ENCODE data around the gene LSS. TPM values are rescaled to one million over a fixed set of nuclear protein-coding genes. Genes with fewer than 3 reads are reported as not detected.
A peak's percentile ranks its signal among the peaks of the same experiment; 100 is the strongest.

LSS gene
- total RNA-seq, 4 donors from 2014 or later, result 60.8 to 165 (median 81.7) TPM

DNA sequence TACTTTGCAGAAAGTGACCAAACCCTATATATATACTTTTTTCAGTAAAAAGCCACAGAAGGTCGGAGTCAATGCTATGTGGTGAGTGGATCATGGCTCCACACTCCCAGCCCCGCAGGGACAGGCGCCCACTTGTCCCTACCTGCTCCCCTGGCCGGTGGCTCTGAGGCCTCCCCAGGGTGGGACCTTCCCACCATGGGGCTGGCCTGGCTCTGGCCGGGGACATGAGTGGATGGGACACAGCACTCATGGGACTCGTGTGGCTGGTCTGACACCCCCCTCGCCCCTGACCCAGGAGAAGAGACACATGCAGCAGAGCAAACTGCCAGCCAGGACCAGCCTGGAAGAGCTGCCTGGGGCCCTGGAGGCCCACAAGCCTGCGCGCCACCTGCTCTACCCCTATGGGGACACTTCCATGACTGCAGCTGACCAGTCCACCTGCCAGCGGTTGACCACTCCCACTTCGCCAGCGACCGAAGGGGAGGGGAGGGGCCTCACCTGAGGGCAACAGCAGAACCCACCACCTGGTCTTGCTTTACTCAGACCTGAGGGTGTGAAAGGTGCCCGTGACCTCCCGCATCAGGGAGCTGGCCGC is 46.5 kb downstream of the LSS start:
- 87 to 89% methylated on average over 14 to 15 of the region's 16 CpGs for WGBS, 2 donors
- intact Hi-C loops (cut with DNase I; ENCODE audit: low total_unique reads), result no loop called here
- TF ChIP-seq, protein P1, sequence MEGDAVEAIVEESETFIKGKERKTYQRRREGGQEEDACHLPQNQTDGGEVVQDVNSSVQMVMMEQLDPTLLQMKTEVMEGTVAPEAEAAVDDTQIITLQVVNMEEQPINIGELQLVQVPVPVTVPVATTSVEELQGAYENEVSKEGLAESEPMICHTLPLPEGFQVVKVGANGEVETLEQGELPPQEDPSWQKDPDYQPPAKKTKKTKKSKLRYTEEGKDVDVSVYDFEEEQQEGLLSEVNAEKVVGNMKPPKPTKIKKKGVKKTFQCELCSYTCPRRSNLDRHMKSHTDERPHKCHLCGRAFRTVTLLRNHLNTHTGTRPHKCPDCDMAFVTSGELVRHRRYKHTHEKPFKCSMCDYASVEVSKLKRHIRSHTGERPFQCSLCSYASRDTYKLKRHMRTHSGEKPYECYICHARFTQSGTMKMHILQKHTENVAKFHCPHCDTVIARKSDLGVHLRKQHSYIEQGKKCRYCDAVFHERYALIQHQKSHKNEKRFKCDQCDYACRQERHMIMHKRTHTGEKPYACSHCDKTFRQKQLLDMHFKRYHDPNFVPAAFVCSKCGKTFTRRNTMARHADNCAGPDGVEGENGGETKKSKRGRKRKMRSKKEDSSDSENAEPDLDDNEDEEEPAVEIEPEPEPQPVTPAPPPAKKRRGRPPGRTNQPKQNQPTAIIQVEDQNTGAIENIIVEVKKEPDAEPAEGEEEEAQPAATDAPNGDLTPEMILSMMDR (IDR thresholded peaks at IDR 0.05), result no peak
- TF ChIP-seq POLR2A (IDR thresholded peaks at IDR 0.05), result no peak
- peak in 1 of 2 donors; percentile 86 for DNase-seq (ENCODE audit: low spot score in 2 of 2)
- H3K4me3 ChIP-seq (ENCODE audit: low read depth, poor library complexity, severe bottlenecking), result no peak overlapping the region

DNA sequence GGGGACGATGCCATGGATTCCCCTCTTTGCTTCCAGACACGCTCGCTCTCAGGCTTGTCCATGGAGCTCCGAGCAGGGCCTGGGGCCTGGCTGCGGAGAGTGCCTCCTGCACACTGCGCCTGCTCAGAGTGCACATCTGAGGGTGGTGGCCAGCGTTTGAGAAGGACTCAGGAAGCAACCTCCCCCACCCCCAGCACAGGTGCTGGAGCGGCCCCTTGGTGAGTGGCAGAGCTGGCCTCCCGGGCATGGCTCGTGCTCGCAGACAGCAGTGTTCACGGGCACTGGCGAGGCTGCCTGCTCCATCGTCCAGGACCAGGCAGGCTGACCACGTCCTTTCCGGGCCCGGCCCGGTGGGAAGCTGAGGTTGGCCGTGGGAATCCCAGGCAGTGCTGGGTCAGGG is 47.1 kb downstream of the LSS start:
- TF ChIP-seq POLR2A (IDR thresholded peaks at IDR 0.05), result no peak
- TF ChIP-seq, protein P1 (IDR thresholded peaks at IDR 0.05), result no peak
- DNase-seq (ENCODE audit: low spot score in 2 of 2), result peak in 1 of 2 donors; percentile 80
- WGBS, 2 donors, result 87% methylated on average over 3 to 19 of the region's 19 CpGs
- intact Hi-C loops (cut with DNase I; ENCODE audit: low total_unique reads), result no loop called here
- H3K4me3 ChIP-seq (ENCODE audit: low read depth, poor library complexity, severe bottlenecking), result no peak overlapping the region

DNA sequence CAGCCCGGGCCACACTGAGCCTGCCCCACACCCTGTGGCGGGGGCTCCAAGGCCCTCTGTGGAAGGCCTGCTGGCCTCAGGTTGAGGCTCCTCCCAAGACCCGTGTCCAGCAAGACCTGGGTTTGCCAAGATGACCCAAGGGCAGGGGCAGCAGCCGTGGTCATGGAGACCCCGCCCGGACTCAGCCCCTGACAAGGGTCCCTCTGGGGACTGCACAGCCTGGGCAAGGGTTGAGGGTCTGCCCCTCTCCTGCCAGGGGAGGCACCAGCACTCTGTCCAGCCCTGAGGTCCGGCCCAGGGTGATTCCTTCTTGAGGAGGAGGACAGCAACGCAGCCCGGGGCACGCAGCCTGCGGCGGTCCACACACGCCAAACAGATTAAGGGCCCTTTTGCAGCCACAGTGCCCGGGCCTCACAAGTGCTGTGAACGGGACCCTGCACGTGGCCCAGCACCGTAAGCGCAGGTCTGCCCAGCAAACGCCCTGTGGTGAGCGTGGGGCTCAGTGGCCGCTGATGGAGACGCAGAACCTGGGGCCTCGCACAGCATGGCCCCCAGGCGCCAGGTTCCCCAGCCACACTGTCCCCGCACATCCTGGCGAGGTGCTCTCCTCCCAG is 47.7 kb downstream of the LSS start:
- intact Hi-C loops (cut with DNase I; ENCODE audit: low total_unique reads), result no loop called here
- WGBS, 2 donors, result 90 to 91% methylated on average over 8 to 25 of the region's 26 CpGs
- DNase-seq (ENCODE audit: low spot score in 2 of 2), result peak in 1 of 2 donors; percentile 81
- TF ChIP-seq, protein P1 (IDR thresholded peaks at IDR 0.05), result no peak
- TF ChIP-seq POLR2A (IDR thresholded peaks at IDR 0.05), result no peak
- no peak overlapping the region for H3K4me3 ChIP-seq (ENCODE audit: low read depth, poor library complexity, severe bottlenecking)

DNA sequence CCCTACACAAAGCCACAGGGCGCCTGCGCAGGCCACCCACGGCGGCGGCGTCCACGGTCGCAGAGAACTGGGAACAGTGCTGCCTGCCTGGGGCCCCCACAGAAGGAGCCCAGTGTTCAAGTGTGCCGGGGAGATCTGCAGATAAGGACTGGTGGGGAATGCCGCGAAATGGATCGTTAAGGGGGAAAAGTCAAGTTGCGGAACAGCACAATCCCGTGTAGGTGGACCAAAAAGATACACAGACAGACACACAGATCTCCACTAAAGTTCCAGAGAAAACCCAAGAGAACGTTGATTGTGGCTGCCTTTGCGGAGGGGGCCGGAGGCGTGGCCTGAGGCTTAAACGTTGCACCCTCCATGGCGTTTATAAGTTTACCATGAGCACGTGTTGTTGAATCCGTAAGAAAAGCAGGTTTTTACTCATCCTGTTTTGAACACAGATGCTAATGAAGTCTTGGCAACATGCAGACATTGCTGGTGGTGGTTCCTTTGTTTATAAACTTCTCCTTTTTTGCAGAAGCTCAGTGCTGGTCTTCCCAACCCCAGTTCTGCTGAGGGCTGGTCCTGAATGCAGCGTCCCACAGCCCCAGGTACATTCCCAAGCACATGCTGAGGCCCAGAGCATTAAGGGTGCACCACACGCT is 48.4 kb downstream of the LSS start:
- intact Hi-C loops (cut with DNase I; ENCODE audit: low total_unique reads), result no loop called here
- 67 to 78% methylated on average over 22 to 23 of the region's 24 CpGs for WGBS, 2 donors
- DNase-seq (ENCODE audit: low spot score in 2 of 2), result no peak

DNA sequence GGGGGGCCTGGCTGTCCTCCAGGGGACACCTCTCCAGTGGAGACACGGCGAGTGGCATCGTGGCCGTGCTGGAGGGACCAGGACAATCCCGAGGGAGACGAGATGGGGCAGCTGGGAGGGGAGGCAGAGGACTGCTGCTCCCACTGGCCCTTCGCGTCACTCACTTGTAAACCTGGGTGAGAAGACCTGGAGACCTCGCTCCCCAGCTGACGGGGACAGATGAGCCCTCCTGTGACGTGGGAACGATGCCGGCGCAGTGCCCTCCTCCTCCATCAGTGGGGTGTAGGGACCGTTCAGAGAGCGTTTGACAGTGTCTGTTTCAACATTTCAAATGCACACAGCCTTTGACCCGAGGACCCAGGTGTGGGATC is 48.9 kb downstream of the LSS start:
- peak in 1 of 2 donors; percentile 77 for DNase-seq (ENCODE audit: low spot score in 2 of 2)
- WGBS, 2 donors, result 83 to 89% methylated on average over 17 of the region's 17 CpGs
- TF ChIP-seq, protein P1 (IDR thresholded peaks at IDR 0.05), result no peak
- no peak for TF ChIP-seq POLR2A (IDR thresholded peaks at IDR 0.05)
- no peak overlapping the region for H3K4me3 ChIP-seq (ENCODE audit: low read depth, poor library complexity, severe bottlenecking)
- intact Hi-C loops (cut with DNase I; ENCODE audit: low total_unique reads), result no loop called here

More for the DNA sequence above, 48.4 kb downstream of the LSS start:
- H3K4me3 ChIP-seq (ENCODE audit: low read depth, poor library complexity, severe bottlenecking), result no peak overlapping the region
- TF ChIP-seq, protein P1 (IDR thresholded peaks at IDR 0.05), result no peak
- TF ChIP-seq POLR2A (IDR thresholded peaks at IDR 0.05), result no peak

Data from lower leg skin (tissue), 4 donors.